Thymus (tissue), 11 donors: Measurements from ENCODE around the gene HCK. TPM values are rescaled to one million over a fixed set of nuclear protein-coding genes. Genes with fewer than 3 reads are reported as not detected.
"Not testable (repeated sequence)": the region's sequence is repeated elsewhere in the genome, so short reads cannot be mapped to it uniquely, and the experiment has no call there.

Experiments
- DNase-seq, 9 donors: peaks; one replicate each; pipeline ENCODE4 v3.0.0-alpha.2; 2013; ENCODE audit warnings: low spot score in 9 of 9, low read depth in 6 of 9, missing footprints in 1 of 9
- H3K27ac ChIP-seq, 2 donors: one replicate each; pipeline ENCODE4 v1.5.1; 2013; ENCODE audit warnings: control low read depth in 1 of 2, low read depth in 1 of 2, low read length in 1 of 2, mild to moderate bottlenecking in 1 of 2, moderate library complexity in 1 of 2
- H3K27me3 ChIP-seq, 2 donors: one replicate each; pipeline ENCODE4 v1.5.1; 2013; ENCODE audit warnings: low read length in 1 of 2; ENCODE audit not compliant: control insufficient read depth in 2 of 2, insufficient read depth in 1 of 2
- H3K36me3 ChIP-seq, 2 donors: one replicate each; pipeline ENCODE4 v1.5.1; 2013; ENCODE audit warnings: low read length in 1 of 2, mild to moderate bottlenecking in 1 of 2, moderate library complexity in 1 of 2; ENCODE audit not compliant: control insufficient read depth in 2 of 2, insufficient read depth in 2 of 2
- H3K4me1 ChIP-seq, 2 donors: one replicate each; pipeline ENCODE4 v1.5.1; 2013; ENCODE audit warnings: low read length in 2 of 2; ENCODE audit not compliant: control insufficient read depth in 2 of 2, insufficient read depth in 2 of 2
- H3K4me3 ChIP-seq, 2 donors: one replicate each; pipeline ENCODE4 v1.5.1; 2013; ENCODE audit warnings: low read length in 2 of 2, control low read depth in 1 of 2, mild to moderate bottlenecking in 1 of 2
- H3K9me3 ChIP-seq, 2 donors: one replicate each; pipeline ENCODE4 v1.5.1; 2013; ENCODE audit warnings: low read length in 1 of 2, mild to moderate bottlenecking in 1 of 2; ENCODE audit not compliant: control insufficient read depth in 2 of 2, insufficient read depth in 1 of 2
- WGBS: extraction: QIAGEN DNeasy Blood & Tissue Kit; methylation state at CpG from one replicate; pipeline ENCODE4 v1.1.7; 2013; 5-methylcytosine and 5-hydroxymethylcytosine counted together
- polyA plus RNA-seq: library from polyadenylated mRNA; stranded (reverse); fragments of 200-250 nt; gene quantifications from one replicate; pipeline ENCODE4 v1.2.3, GENCODE V29; 2013
- total RNA-seq: library from RNA; stranded (reverse); fragments of 120-200 nt; gene quantifications from one replicate; pipeline ENCODE4 v1.2.4, GENCODE V29; 2013
- donor health status: healthy.

Gene HCK
- total and polyA plus RNA-seq, 2 donors, result 25.2 to 33.3 TPM

- H3K4me1 ChIP-seq, H3K9me3 ChIP-seq, H3K27ac ChIP-seq, DNase-seq, H3K4me3 ChIP-seq, H3K27me3 ChIP-seq, H3K36me3 ChIP-seq: not testable (repeated sequence)
- WGBS, result 98% methylated on average over 25 of the region's 31 CpGs
These were observed 69.9 kb downstream of the HCK start for GRCh38 chr20:32121908-32122307.

- Histone ChIP-seq H3K4me3 (no peak overlapping the region), H3K4me1 (no peaks in the 10 kb centered on the region), H3K27me3 (no peaks in the 10 kb centered on the region), H3K9me3 (no peaks in the 10 kb centered on the region), H3K36me3 (peaks cover 6% of the 10 kb centered on the region in 2 donors), H3K27ac (no peak overlapping the region)
- no peak for DNase-seq
- 100% methylated on average over 1 of the region's 4 CpGs for WGBS
These were observed 71.0 kb downstream of the HCK start for GRCh38 chr20:32123088-32123487.

- H3K36me3 ChIP-seq, result peaks cover 6% of the 10 kb centered on the region in 2 donors
- 98% methylated on average over 4 of the region's 4 CpGs for WGBS
- H3K4me1 ChIP-seq, result no peaks in the 10 kb centered on the region
- H3K27me3 ChIP-seq, result no peaks in the 10 kb centered on the region
- H3K4me3 ChIP-seq, result no peak overlapping the region
- no peak overlapping the region for H3K27ac ChIP-seq
- no peaks in the 10 kb centered on the region for H3K9me3 ChIP-seq
- no peak for DNase-seq
These were observed 72.9 kb downstream of the HCK start for GRCh38 chr20:32124916-32125454.

- DNase-seq, result no peak
- WGBS, result 97% methylated on average over 5 of the region's 5 CpGs
- peaks cover 6% of the 10 kb centered on the region in 2 donors for H3K36me3 ChIP-seq
These were observed 73.5 kb downstream of the HCK start for GRCh38 chr20:32125506-32125905.

GRCh38 chr20:32126919-32127318 is 74.9 kb downstream of the HCK start:
- no peaks in the 10 kb centered on the region for H3K27me3 ChIP-seq
- H3K4me3 ChIP-seq, result no peak overlapping the region
- H3K36me3 ChIP-seq, result peaks cover 6% of the 10 kb centered on the region in 2 donors
- no peak overlapping the region for H3K27ac ChIP-seq
- 98% methylated on average over 8 of the region's 8 CpGs for WGBS
- no peaks in the 10 kb centered on the region for H3K9me3 ChIP-seq
- no peak for DNase-seq
- no peaks in the 10 kb centered on the region for H3K4me1 ChIP-seq

More at GRCh38 chr20:32125506-32125905, 73.5 kb downstream of the HCK start:
- no peaks in the 10 kb centered on the region for H3K4me1 ChIP-seq
- H3K9me3 ChIP-seq, result no peaks in the 10 kb centered on the region
- H3K27me3 ChIP-seq, result no peaks in the 10 kb centered on the region
- no peak overlapping the region for H3K4me3 ChIP-seq
- no peak overlapping the region for H3K27ac ChIP-seq

GRCh38 chr20:32127347-32127746 is 75.3 kb downstream of the HCK start:
- no peak for DNase-seq
- H3K4me3 ChIP-seq, result no peak overlapping the region
- no peaks in the 10 kb centered on the region for H3K9me3 ChIP-seq
- WGBS, result 98% methylated on average over 5 of the region's 5 CpGs
- no peaks in the 10 kb centered on the region for H3K4me1 ChIP-seq
- peaks cover 6% of the 10 kb centered on the region in 2 donors for H3K36me3 ChIP-seq
- H3K27ac ChIP-seq, result no peak overlapping the region
- no peaks in the 10 kb centered on the region for H3K27me3 ChIP-seq

- no peak for DNase-seq
- H3K36me3 ChIP-seq, result peaks cover 6 to 9% of the 10 kb centered on the region in 2 donors
- no peak overlapping the region for H3K27ac ChIP-seq
- H3K27me3 ChIP-seq, result no peaks in the 10 kb centered on the region
- H3K4me3 ChIP-seq, result no peak overlapping the region
- over 99% methylated on average over 2 of the region's 2 CpGs for WGBS
- H3K9me3 ChIP-seq, result no peaks in the 10 kb centered on the region
- no peaks in the 10 kb centered on the region for H3K4me1 ChIP-seq
These were observed 76.1 kb downstream of the HCK start for GRCh38 chr20:32128167-32128566.

- Histone ChIP-seq H3K9me3 (no peaks in the 10 kb centered on the region), H3K4me3 (no peak overlapping the region), H3K27ac (no peak overlapping the region), H3K27me3 (no peaks in the 10 kb centered on the region), H3K4me1 (no peaks in the 10 kb centered on the region), H3K36me3 (peaks cover 4 to 12% of the 10 kb centered on the region in 2 donors)
- WGBS, result 98% methylated on average over 5 of the region's 5 CpGs
- no peak for DNase-seq
These were observed 77.8 kb downstream of the HCK start for GRCh38 chr20:32129863-32130262.

GRCh38 chr20:32130352-32130751 is 78.3 kb downstream of the HCK start:
- Histone ChIP-seq H3K4me1 (no peaks in the 10 kb centered on the region), H3K27me3 (no peaks in the 10 kb centered on the region), H3K27ac (no peak overlapping the region), H3K36me3 (peaks cover 4 to 9% of the 10 kb centered on the region in 2 donors), H3K4me3 (no peak overlapping the region), H3K9me3 (no peaks in the 10 kb centered on the region)
- DNase-seq, result no peak
- WGBS, result 100% methylated on average over 2 of the region's 2 CpGs
